Right atrium auricular region (tissue), 2 donors: Measurements from ENCODE around the gene C1QTNF2. TPM values are rescaled to one million over a fixed set of nuclear protein-coding genes. Genes with fewer than 3 reads are reported as not detected.

Experiments used
- DNase-seq: peaks from one replicate; pipeline ENCODE4 v3.0.0-alpha.2; 2019; ENCODE audit warnings: low spot score
- H3K27ac ChIP-seq, 2 donors: fragments of 200-600 bp; sonication (generic); 1 replicate in 1 of 2; 2 replicates in 1 of 2; pipeline ENCODE4 v1.5.1; 2016 to 2019
- H3K27me3 ChIP-seq, 2 donors: fragments of 200-600 bp; sonication (generic); one replicate each; pipeline versions ENCODE4 v1.5.1 to v1.6.0; 2017 to 2019
- H3K36me3 ChIP-seq: fragments of 200-600 bp; sonication (generic); one replicate; pipeline ENCODE4 v1.5.1; 2016
- H3K4me1 ChIP-seq, 2 donors: fragments of 200-600 bp; sonication (generic); one replicate each; pipeline versions ENCODE4 v1.5.1 to v1.6.0; 2017 to 2019
- H3K4me3 ChIP-seq, 2 donors: fragments of 200-600 bp; sonication (generic); 1 replicate in 1 of 2; 2 replicates in 1 of 2; pipeline ENCODE4 v1.5.1; 2017 to 2019; ENCODE audit warnings: mild to moderate bottlenecking in 1 of 2, moderate library complexity in 1 of 2
- H3K9me3 ChIP-seq, 2 donors: fragments of 200-600 bp; sonication (generic); one replicate each; pipeline ENCODE4 v1.5.1; 2019
- CTCF ChIP-seq, 2 donors: fragments of 200-600 bp; sonication (generic); IDR thresholded peaks; one replicate each; pipeline ENCODE4 v1.5.1; 2019; ENCODE audit warnings: antibody characterized with exemption in 2 of 2
- total RNA-seq, 2 donors: library from RNA; depleted of rRNA; stranded (reverse); fragments of >200 nt; gene quantifications; one replicate each; pipeline ENCODE4 v1.1.0, GENCODE V29; 2016

Gene C1QTNF2
- total RNA-seq, 2 donors from 2014 or later, result 1.5 to 2.2 TPM

GRCh38 chr5:160378330-160378729 is 7.9 kb upstream of the C1QTNF2 start:
- Histone ChIP-seq H3K4me1 (peaks cover 0 to 12% of the 10 kb centered on the region in 2 donors), H3K9me3 (no peaks in the 10 kb centered on the region), H3K4me3 (no peak overlapping the region), H3K27me3 (no peaks in the 10 kb centered on the region), H3K36me3 (no peaks in the 10 kb centered on the region), H3K27ac (no peak overlapping the region)
- no peak for TF ChIP-seq CTCF (IDR thresholded peaks at IDR 0.05)
- no peak for DNase-seq

GRCh38 chr5:160377651-160378050 is 7.2 kb upstream of the C1QTNF2 start:
- Histone ChIP-seq H3K36me3 (no peaks in the 10 kb centered on the region), H3K27me3 (no peaks in the 10 kb centered on the region), H3K4me1 (peaks cover 0 to 12% of the 10 kb centered on the region in 2 donors), H3K9me3 (no peaks in the 10 kb centered on the region), H3K27ac (no peak overlapping the region), H3K4me3 (no peak overlapping the region)
- no peak for DNase-seq
- no peak for TF ChIP-seq CTCF (IDR thresholded peaks at IDR 0.05)

GRCh38 chr5:160376416-160376815 is 6.0 kb upstream of the C1QTNF2 start:
- H3K27ac ChIP-seq, result no peak overlapping the region
- H3K36me3 ChIP-seq, result no peaks in the 10 kb centered on the region
- no peak for TF ChIP-seq CTCF (IDR thresholded peaks at IDR 0.05)
- H3K27me3 ChIP-seq, result no peaks in the 10 kb centered on the region
- peaks cover 0 to 12% of the 10 kb centered on the region in 2 donors for H3K4me1 ChIP-seq
- H3K4me3 ChIP-seq, result no peak overlapping the region
- no peak for DNase-seq
- no peaks in the 10 kb centered on the region for H3K9me3 ChIP-seq

GRCh38 chr5:160375701-160376100 is 5.3 kb upstream of the C1QTNF2 start:
- Histone ChIP-seq H3K9me3 (no peaks in the 10 kb centered on the region), H3K27me3 (no peaks in the 10 kb centered on the region), H3K27ac (no peak overlapping the region), H3K36me3 (no peaks in the 10 kb centered on the region), H3K4me3 (no peak overlapping the region), H3K4me1 (peaks cover 0 to 12% of the 10 kb centered on the region in 2 donors)
- no peak for DNase-seq
- TF ChIP-seq CTCF (IDR thresholded peaks at IDR 0.05), result no peak

GRCh38 chr5:160375166-160375565 is 4.7 kb upstream of the C1QTNF2 start:
- TF ChIP-seq CTCF (IDR thresholded peaks at IDR 0.05), result no peak
- no peaks in the 10 kb centered on the region for H3K9me3 ChIP-seq
- no peak for DNase-seq
- H3K36me3 ChIP-seq, result no peaks in the 10 kb centered on the region
- H3K4me3 ChIP-seq, result no peak overlapping the region
- H3K27ac ChIP-seq, result no peak overlapping the region
- no peaks in the 10 kb centered on the region for H3K27me3 ChIP-seq
- H3K4me1 ChIP-seq, result peaks cover 0 to 12% of the 10 kb centered on the region in 2 donors

GRCh38 chr5:160371294-160371693 is 868 bp upstream of the C1QTNF2 start:
- no peaks in the 10 kb centered on the region for H3K36me3 ChIP-seq
- no peak overlapping the region for H3K27ac ChIP-seq
- no peak overlapping the region for H3K4me3 ChIP-seq
- no peaks in the 10 kb centered on the region for H3K27me3 ChIP-seq
- no peaks in the 10 kb centered on the region for H3K4me1 ChIP-seq
- DNase-seq, result no peak
- no peak for TF ChIP-seq CTCF (IDR thresholded peaks at IDR 0.05)
- H3K9me3 ChIP-seq, result no peaks in the 10 kb centered on the region
